ENCODE measurements around the gene DDX20. TPM values are rescaled to one million over a fixed set of nuclear protein-coding genes. Genes with fewer than 3 reads are reported as not detected.

DDX20 gene
- total RNA-seq, 1 donor from 2014 or later: 27.0 TPM

Other genes starting within 250 kb of the DDX20 start
- gene RAP1A, start 136.1 kb upstream of the DDX20 start, total RNA-seq: 19.2 and 23.8 TPM in 2 replicates
- 31.9 and 50.6 TPM in 2 replicates for gene INKA2, start 16.5 kb upstream of the DDX20 start, total RNA-seq
- gene KCND3, start 233.8 kb downstream of the DDX20 start, total RNA-seq: under 0.01 and 0.03 TPM in 2 replicates

Measured in myocyte (in vitro differentiated cells).